Measurements from ENCODE around the gene CCR6. TPM values are rescaled to one million over a fixed set of nuclear protein-coding genes. Genes with fewer than 3 reads are reported as not detected.

Gene CCR6
- total RNA-seq, 1 experiment from 2014 or later = not detected

DNA sequence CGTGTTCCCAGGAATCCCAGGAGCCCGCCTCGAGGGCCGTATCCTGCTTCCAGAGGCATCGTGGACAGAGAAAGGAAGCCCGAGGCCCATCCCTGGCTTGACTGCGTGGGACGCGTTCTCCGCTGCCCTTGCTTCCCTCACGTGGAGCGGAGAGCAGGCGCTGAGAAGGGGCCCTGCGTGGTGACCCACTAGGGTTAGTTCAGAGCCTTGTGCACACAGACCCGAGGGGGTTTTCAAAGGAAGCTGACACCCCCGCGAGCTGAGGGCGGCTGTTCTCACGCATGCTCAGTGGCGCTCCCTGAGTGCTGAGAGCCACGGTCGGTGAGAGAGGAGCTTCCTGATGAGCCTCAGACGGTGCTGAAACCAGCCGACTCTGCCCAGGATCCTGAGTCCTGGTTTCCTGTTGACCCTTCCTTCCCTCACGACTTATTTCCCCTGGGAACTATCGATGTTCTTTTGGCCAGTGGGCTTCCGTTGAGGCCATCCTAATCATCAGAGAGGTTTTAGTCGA lies 28.9 kb upstream of the CCR6 start:
- DNase-seq = no peak
- no peak overlapping the region for H3K27ac Mint-ChIP-seq (ENCODE audit: unreplicated experiment)
- H3K36me3 Mint-ChIP-seq (ENCODE audit: insufficient read depth, unreplicated experiment) = no peaks in the 10 kb centered on the region
- CTCF ChIA-PET = interaction anchor here (0.6 to 1.2 kb wide), 2 partner anchors 48 to 1160 kb away, joined by 3 to 5 read pairs; no protein-coding TSS in a partner anchor
- H3K27me3 Mint-ChIP-seq (ENCODE audit: insufficient read depth, unreplicated experiment) = no peaks in the 10 kb centered on the region
- TF ChIP-seq, protein P1, sequence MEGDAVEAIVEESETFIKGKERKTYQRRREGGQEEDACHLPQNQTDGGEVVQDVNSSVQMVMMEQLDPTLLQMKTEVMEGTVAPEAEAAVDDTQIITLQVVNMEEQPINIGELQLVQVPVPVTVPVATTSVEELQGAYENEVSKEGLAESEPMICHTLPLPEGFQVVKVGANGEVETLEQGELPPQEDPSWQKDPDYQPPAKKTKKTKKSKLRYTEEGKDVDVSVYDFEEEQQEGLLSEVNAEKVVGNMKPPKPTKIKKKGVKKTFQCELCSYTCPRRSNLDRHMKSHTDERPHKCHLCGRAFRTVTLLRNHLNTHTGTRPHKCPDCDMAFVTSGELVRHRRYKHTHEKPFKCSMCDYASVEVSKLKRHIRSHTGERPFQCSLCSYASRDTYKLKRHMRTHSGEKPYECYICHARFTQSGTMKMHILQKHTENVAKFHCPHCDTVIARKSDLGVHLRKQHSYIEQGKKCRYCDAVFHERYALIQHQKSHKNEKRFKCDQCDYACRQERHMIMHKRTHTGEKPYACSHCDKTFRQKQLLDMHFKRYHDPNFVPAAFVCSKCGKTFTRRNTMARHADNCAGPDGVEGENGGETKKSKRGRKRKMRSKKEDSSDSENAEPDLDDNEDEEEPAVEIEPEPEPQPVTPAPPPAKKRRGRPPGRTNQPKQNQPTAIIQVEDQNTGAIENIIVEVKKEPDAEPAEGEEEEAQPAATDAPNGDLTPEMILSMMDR (IDR thresholded peaks at IDR 0.05; ENCODE audit: insufficient read depth in 1 of 2, low read depth in 1 of 2, low read length in 1 of 2, severe bottlenecking in 1 of 2, unreplicated experiment in 1 of 2) = no peak
- no peaks in the 10 kb centered on the region for H3K9me3 ChIP-seq
- intact Hi-C loops (cut with micrococcal nuclease; ENCODE audit: unreplicated experiment) = no loop called here
- H3K4me1 Mint-ChIP-seq (ENCODE audit: low read depth, unreplicated experiment) = no peaks in the 10 kb centered on the region
- H3K4me3 ChIP-seq (ENCODE audit: low read depth, low read length) = no peak overlapping the region
- H3K4me1 ChIP-seq = no peaks in the 10 kb centered on the region
- H3K36me3 ChIP-seq (ENCODE audit: control insufficient read depth, insufficient read depth, low read length) = no peaks in the 10 kb centered on the region
- no TSS peak for BruUV-seq (replicated peaks)
- POLR2A ChIA-PET = no interaction called here
- no peaks in the 10 kb centered on the region for H3K9me3 Mint-ChIP-seq (ENCODE audit: unreplicated experiment)
- H3K27me3 ChIP-seq (replicated peaks; ENCODE audit: control insufficient read depth, insufficient read depth, low read length) = no peaks in the 10 kb centered on the region
- no peak overlapping the region for H3K4me3 Mint-ChIP-seq (ENCODE audit: unreplicated experiment)

DNA sequence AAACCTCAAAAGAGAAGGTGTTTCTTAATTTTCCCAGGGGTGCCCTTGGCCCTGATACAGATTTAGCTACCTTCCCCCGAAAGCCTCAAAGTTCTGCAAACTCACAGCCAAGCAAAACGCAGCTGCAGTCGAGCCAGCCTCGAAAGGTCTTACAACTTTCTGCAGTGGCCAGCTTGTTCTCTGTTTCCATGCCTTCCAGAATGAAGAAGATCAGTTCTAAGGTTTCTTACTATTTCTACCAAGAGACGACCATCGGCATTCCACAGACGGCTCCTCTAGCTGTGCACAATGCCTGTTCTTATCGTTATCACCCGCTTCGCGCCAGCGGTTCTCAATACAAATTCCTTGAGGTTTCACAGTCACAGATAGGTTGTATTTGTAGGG lies 28.5 kb upstream of the CCR6 start:
- H3K27me3 Mint-ChIP-seq (ENCODE audit: insufficient read depth, unreplicated experiment) = no peaks in the 10 kb centered on the region
- BruUV-seq (replicated peaks) = no TSS peak
- no peak overlapping the region for H3K4me3 Mint-ChIP-seq (ENCODE audit: unreplicated experiment)
- H3K9me3 Mint-ChIP-seq (ENCODE audit: unreplicated experiment) = no peaks in the 10 kb centered on the region
- H3K4me1 Mint-ChIP-seq (ENCODE audit: low read depth, unreplicated experiment) = no peaks in the 10 kb centered on the region
- no peak overlapping the region for H3K4me3 ChIP-seq (ENCODE audit: low read depth, low read length)
- no peaks in the 10 kb centered on the region for H3K9me3 ChIP-seq
- no peaks in the 10 kb centered on the region for H3K36me3 ChIP-seq (ENCODE audit: control insufficient read depth, insufficient read depth, low read length)
- H3K27me3 ChIP-seq (replicated peaks; ENCODE audit: control insufficient read depth, insufficient read depth, low read length) = no peaks in the 10 kb centered on the region
- intact Hi-C loops (cut with micrococcal nuclease; ENCODE audit: unreplicated experiment) = no loop called here
- DNase-seq = no peak
- H3K27ac Mint-ChIP-seq (ENCODE audit: unreplicated experiment) = no peak overlapping the region
- no peaks in the 10 kb centered on the region for H3K36me3 Mint-ChIP-seq (ENCODE audit: insufficient read depth, unreplicated experiment)
- no peaks in the 10 kb centered on the region for H3K4me1 ChIP-seq
- TF ChIP-seq, protein P1 (IDR thresholded peaks at IDR 0.05; ENCODE audit: insufficient read depth in 1 of 2, low read depth in 1 of 2, low read length in 1 of 2, severe bottlenecking in 1 of 2, unreplicated experiment in 1 of 2) = no peak
- ChIA-PET POLR2A (no interaction called here), CTCF (interaction anchor here (1.2 kb wide), 1 partner anchor 48 kb away, joined by 3 read pairs; no protein-coding TSS in a partner anchor)

DNA sequence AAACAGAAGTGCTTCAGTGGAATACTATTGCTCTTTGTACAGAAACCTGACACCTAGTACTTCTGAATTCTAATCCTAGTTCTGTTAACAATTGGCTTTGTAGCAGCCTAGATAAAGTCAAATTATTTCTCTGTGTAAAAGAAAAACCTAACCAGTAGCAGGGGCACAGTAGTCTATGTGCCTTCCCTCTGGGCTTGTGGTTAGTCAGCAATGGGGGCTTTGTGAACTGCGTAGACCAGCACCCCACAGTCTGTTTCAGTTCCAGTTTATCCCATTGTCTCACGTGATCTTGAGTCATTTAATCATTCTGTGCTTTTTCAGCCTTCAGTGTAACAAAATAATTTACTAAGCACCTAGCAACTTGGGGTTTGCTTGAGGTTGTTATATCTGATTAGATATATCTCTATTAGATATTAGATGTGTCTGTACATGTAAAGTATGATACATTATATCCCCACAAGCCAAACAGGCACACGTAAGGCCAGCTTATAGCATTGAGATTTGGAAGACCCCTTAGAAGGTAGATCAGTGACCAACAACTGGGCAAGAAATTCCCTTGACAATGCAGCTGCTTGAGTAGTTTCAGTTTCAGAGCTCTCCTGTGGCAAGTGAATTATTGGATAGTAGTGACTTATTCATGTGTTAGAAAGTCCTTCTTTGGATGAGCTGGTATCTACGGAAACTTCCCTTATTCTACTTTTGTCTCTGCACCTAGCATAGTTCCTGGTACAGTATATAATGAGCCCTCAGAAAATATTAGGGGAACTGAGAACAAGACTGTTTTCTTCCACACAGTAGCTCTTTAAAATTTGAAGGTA lies 27.9 kb upstream of the CCR6 start:
- no peaks in the 10 kb centered on the region for H3K36me3 Mint-ChIP-seq (ENCODE audit: insufficient read depth, unreplicated experiment)
- H3K27me3 Mint-ChIP-seq (ENCODE audit: insufficient read depth, unreplicated experiment) = no peaks in the 10 kb centered on the region
- H3K4me1 ChIP-seq = no peaks in the 10 kb centered on the region
- no peaks in the 10 kb centered on the region for H3K9me3 ChIP-seq
- DNase-seq = no peak
- ChIA-PET CTCF (interaction anchor here (1.2 kb wide), 1 partner anchor 47 kb away, joined by 3 read pairs; no protein-coding TSS in a partner anchor), POLR2A (no interaction called here)
- H3K9me3 Mint-ChIP-seq (ENCODE audit: unreplicated experiment) = no peaks in the 10 kb centered on the region
- H3K27ac Mint-ChIP-seq (ENCODE audit: unreplicated experiment) = no peak overlapping the region
- no peaks in the 10 kb centered on the region for H3K4me1 Mint-ChIP-seq (ENCODE audit: low read depth, unreplicated experiment)
- TF ChIP-seq, protein P1 (IDR thresholded peaks at IDR 0.05; ENCODE audit: insufficient read depth in 1 of 2, low read depth in 1 of 2, low read length in 1 of 2, severe bottlenecking in 1 of 2, unreplicated experiment in 1 of 2) = no peak
- no peak overlapping the region for H3K4me3 Mint-ChIP-seq (ENCODE audit: unreplicated experiment)
- no peak overlapping the region for H3K4me3 ChIP-seq (ENCODE audit: low read depth, low read length)
- BruUV-seq (replicated peaks) = no TSS peak
- H3K27me3 ChIP-seq (replicated peaks; ENCODE audit: control insufficient read depth, insufficient read depth, low read length) = no peaks in the 10 kb centered on the region
- no peaks in the 10 kb centered on the region for H3K36me3 ChIP-seq (ENCODE audit: control insufficient read depth, insufficient read depth, low read length)
- intact Hi-C loops (cut with micrococcal nuclease; ENCODE audit: unreplicated experiment) = no loop called here

All from Caco-2 (cell line).